HG03432 (cell line): ENCODE results near the gene TMEM87A.
"Not testable (repeated sequence)": the region's sequence is repeated elsewhere in the genome, so short reads cannot be mapped to it uniquely, and the experiment has no call there.

Experiments used
- ATAC-seq: cut with Tn5 transposase; IDR thresholded peaks from one replicate; pipeline ENCODE4 v1.9.1; 2021; ENCODE audit warnings: mild to moderate bottlenecking, moderate library complexity; ENCODE audit not compliant: unreplicated experiment

Gene TMEM87A

GRCh38 chr15:42273900-42274701 is 868 bp upstream of the TMEM87A start:
- peak; percentile 22 for ATAC-seq

GRCh38 chr15:42270996-42271395 is 2.2 kb downstream of the TMEM87A start:
- ATAC-seq = no peak

- no peak for ATAC-seq
Measured at GRCh38 chr15:42270551-42270950, 2.7 kb downstream of the TMEM87A start.

GRCh38 chr15:42267286-42267685 is 5.9 kb downstream of the TMEM87A start:
- ATAC-seq = no peak

- ATAC-seq = no peak
Measured at GRCh38 chr15:42264795-42265194, 8.4 kb downstream of the TMEM87A start.

GRCh38 chr15:42253300-42253699 is 19.9 kb downstream of the TMEM87A start:
- no peak for ATAC-seq

GRCh38 chr15:42240823-42241222 is 32.4 kb downstream of the TMEM87A start:
- ATAC-seq = no peak

- ATAC-seq = no peak
Measured at GRCh38 chr15:42239528-42240182, 33.6 kb downstream of the TMEM87A start.

- no peak for ATAC-seq
Measured at GRCh38 chr15:42233107-42233506, 40.1 kb downstream of the TMEM87A start.

GRCh38 chr15:42232606-42233005 is 40.6 kb downstream of the TMEM87A start:
- ATAC-seq = no peak

GRCh38 chr15:42231088-42231487 is 42.1 kb downstream of the TMEM87A start:
- no peak for ATAC-seq

GRCh38 chr15:42228981-42229380 is 44.3 kb downstream of the TMEM87A start:
- not testable (repeated sequence) for ATAC-seq

- ATAC-seq = no peak
Measured at GRCh38 chr15:42228036-42228435, 45.2 kb downstream of the TMEM87A start.

GRCh38 chr15:42226648-42227047 is 46.6 kb downstream of the TMEM87A start:
- no peak for ATAC-seq

- ATAC-seq = no peak
Measured at GRCh38 chr15:42220216-42220615, 53.0 kb downstream of the TMEM87A start.

GRCh38 chr15:42218953-42219592 is 54.2 kb downstream of the TMEM87A start:
- no peak for ATAC-seq

- no peak for ATAC-seq
Measured at GRCh38 chr15:42217568-42217967, 55.7 kb downstream of the TMEM87A start.

- no peak for ATAC-seq
Measured at GRCh38 chr15:42215913-42216829, 57.1 kb downstream of the TMEM87A start.

- ATAC-seq = no peak
Measured at GRCh38 chr15:42214600-42214999, 58.6 kb downstream of the TMEM87A start.

- no peak for ATAC-seq
Measured at GRCh38 chr15:42213511-42213910, 59.7 kb downstream of the TMEM87A start.

- no peak for ATAC-seq
Measured at GRCh38 chr15:42210696-42211095, 62.5 kb downstream of the TMEM87A start.
